GM19463 (cell line): Measurements from ENCODE around the gene CDH15.
"Not testable (repeated sequence)": the region's sequence is repeated elsewhere in the genome, so short reads cannot be mapped to it uniquely, and the experiment has no call there.

ENCODE experiments used
- ATAC-seq: cut with Tn5 transposase; IDR thresholded peaks from one replicate; pipeline ENCODE4 v1.9.1; 2021; ENCODE audit warnings: mild to moderate bottlenecking, moderate library complexity; ENCODE audit not compliant: unreplicated experiment

The CDH15 gene

DNA sequence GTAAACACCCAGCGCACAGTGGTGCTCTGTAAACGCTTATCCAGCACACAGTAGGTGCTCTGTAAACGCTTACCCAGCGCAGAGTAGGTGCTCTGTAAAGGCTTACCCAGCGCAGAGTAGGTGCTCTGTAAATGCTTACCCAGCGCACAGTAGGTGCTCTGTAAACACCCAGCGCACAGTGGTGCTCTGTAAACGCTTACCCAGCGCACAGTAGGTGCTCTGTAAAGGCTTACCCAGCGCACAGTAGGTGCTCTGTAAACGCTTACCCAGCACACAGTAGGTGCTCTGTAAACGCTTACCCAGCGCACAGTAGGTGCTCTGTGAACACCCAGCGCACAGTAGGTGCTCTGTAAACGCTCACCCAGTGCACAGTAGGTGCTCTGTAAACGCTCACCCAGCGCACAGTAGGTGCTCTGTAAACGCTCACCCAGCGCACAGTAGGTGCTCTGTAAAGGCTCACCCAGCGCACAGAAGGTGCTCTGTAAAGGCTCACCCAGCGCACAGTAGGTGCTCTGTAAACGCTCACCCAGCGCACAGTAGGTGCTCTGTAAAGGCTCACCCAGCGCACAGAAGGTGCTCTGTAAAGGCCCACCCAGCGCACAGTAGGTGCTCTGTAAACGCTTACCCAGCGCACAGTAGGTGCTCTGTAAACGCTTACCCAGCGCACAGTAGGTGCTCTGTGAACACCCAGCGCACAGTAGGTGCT lies 14.5 kb downstream of the CDH15 start:
- ATAC-seq = not testable (repeated sequence)

DNA sequence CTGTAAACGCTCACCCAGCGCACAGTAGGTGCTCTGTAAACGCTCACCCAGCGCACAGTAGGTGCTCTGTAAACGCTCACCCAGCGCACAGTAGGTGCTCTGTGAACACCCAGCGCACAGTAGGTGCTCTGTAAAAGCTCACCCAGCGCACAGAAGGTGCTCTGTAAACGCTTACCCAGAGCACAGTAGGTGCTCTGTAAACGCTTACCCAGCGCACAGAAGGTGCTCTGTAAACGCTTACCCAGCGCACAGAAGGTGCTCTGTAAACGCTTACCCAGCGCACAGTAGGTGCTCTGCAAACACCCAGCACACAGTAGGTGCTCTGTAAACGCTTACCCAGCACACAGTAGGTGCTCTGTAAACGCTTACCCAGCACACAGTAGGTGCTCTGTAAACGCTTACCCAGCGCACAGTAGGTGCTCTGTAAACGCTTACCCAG lies 15.1 kb downstream of the CDH15 start:
- ATAC-seq = not testable (repeated sequence)

DNA sequence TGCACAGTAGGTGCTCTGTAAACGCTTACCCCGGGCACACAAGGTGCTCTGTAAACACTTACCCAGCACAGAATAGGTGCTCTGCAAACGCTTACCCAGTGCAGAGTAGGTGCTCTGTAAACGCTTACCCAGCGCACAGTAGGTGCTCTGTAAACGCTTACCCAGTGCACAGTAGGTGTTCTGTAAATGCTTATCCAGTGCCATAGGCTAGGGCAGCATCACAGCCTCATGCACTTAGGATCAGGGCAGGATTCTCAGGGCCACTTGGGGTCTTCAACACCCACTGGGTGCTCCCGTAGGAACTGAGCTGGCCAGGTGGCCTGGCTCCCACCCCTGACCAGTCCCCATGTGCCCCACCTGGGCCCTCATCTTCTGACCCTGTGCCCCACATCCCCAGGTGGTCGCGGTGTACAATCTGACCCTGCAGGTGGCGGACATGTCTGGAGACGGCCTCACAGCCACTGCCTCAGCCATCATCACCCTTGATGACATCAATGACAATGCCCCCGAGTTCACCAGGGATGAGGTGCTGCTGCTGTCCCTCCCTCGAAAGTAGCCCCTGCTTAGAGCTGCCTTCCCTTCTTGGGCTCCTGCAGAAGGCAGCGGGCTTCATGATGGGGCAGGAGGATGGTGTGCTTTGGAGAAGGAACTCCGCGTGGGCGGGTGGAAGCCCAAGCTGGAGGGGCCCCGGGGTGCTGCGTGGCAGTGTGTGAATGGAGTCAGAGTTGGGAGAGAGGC lies 15.7 kb downstream of the CDH15 start:
- ATAC-seq = no peak

DNA sequence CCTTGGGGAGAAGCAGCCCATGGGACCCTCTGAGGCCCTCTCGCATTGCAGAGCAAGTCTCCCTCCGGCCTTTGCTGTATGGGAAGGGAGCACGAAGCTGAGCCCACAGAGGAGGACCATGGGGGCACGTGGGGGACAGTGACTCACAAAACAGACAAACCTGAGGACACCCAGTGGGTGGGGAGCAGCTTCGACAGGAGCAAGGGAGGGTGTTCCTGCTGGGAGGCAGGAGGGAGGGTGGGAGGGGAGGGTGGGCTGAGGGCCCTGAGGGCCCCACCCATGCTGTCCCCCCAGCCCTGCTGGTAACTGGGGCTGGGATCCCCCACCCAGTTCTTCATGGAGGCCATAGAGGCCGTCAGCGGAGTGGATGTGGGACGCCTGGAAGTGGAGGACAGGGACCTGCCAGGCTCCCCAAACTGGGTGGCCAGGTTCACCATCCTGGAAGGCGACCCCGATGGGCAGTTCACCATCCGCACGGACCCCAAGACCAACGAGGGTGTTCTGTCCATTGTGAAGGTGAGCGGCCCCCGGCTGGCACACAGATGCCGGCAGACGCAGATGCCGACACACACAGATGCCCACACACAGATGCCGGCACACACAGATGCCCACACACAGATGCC lies 16.3 kb downstream of the CDH15 start:
- no peak for ATAC-seq

DNA sequence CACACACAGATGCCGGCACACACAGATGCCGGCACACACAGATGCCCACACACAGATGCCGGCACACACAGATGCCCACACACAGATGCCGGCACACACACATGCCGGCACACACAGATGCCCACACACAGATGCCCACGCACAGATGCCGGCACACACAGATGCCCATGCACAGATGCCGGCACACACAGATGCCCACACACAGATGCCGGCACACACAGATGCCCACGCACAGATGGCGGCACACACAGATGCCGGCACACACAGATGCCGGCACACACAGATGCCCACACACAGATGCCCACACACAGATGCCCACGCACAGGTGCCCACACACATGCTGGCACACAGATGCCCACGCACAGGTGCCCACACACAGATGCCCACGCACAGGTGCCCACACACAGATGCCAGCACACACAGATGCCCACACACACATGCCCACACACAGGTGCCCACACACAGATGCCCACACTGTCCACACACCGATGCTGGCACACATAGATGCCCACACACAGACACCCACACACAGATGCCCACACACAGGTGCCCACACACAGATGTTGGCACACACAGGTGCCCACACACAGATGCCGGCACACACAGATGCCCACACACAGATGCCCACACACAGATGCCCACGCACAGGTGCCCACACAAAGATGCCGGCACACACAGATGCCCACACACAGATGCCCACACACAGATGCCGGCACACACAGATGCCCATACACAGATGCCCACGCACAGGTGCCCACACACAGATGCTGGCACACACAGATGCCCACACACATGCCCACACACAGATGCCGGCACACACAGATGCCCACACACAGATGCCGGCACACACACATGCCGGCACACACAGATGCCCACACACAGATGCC lies 17.2 kb downstream of the CDH15 start:
- ATAC-seq = not testable (repeated sequence)

DNA sequence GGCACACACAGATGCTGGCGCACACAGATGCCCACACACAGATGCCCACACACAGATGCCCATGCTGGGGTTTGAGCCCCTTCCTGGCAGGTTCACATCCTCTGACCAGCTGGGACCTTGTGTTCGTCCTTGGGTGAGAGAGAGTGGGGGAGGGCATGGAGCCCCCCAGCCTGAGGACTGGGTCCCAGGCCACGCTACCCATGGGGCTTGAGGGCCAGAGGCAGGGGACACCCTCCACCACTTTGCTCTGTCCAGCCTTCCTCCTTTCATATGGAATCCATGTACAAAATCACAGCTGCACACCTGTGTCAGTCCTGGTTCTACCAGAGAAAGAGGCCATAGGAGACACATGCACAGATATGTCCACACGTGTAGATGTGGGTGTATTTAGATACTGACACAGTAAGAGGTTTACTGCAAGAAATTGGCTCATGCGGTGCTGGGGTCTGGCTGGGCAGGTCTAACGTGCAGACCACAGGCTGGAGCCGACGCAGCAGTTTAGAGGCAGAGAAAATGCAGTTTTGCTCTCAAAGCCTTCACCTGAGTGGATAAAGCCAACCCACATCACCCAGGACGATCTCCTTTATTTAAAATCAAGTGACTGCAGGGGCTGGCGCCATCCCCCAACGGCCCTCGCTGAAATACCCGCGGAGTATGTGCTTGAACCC lies 17.9 kb downstream of the CDH15 start:
- no peak for ATAC-seq

DNA sequence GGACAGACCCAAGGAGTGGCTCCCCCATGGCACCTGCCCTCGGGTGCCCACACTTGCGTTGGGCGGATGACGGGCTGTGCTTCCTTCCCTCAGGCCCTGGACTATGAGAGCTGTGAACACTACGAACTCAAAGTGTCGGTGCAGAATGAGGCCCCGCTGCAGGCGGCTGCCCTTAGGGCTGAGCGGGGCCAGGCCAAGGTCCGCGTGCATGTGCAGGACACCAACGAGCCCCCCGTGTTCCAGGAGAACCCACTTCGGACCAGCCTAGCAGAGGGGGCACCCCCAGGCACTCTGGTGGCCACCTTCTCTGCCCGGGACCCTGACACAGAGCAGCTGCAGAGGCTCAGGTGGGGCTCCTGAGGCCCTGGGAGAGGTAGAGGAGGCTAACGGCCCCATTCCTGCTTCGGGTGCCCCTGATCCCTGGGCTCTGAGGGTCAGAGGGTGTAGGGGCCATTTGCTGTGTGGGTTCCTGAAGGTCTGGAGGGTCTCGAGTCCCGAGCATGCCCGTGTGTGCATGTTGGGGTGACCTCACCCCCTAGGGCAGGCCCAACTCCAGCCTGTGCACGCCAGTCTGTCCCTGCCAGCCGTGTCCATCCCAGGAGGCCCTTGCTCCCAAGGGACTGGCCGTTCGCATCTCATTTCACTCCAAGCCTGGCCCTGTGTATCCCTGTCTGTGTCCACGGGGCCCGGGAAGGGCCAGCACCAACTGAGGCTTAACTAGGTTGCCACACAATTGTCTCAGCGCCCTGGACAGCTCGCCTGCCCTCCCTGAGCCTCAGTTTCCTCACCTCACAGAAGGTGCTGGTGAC lies 18.8 kb downstream of the CDH15 start:
- no peak for ATAC-seq

DNA sequence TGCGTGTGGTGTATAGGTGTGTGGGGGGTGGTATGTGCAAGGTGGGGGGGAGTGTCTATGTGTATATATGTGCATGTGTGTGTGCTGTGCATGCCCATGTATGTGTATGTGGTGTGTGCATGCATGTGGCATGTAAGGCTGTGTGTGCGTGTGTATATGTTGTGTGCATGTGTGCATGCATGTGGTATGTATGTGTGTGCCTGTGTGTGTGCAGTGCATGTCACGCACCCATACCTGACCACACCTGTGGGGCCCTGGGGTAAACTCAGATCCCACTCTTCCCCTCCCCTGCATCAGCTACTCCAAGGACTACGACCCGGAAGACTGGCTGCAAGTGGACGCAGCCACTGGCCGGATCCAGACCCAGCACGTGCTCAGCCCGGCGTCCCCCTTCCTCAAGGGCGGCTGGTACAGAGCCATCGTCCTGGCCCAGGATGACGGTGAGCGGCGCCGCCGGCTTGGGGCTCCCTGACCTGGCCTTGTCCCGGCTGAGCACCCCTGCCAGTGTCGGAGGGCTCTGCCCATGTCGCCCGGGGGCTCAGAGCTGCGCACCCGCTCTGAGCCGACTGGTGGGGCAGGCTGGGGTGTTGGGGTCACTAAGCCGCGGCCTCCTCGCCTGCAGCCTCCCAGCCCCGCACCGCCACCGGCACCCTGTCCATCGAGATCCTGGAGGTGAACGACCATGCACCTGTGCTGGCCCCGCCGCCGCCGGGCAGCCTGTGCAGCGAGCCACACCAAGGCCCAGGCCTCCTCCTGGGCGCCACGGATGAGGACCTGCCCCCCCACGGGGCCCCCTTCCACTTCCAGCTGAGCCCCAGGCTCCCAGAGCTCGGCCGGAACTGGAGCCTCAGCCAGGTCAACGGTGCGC lies 19.7 kb downstream of the CDH15 start:
- ATAC-seq = no peak

DNA sequence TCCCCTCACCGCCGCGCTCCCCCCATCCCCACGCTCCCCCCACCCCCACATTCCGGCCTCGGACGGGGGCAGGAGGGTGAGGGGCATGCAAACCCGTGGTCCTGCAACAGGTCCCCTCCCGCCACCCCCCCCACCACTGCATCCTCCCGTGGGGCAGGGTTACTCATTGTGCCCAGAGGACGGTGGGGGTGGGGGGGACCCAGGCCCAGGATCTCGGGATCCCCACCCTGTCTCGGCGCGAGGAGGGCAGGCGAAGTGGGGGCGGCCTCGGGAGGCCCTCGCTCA lies 20.3 kb downstream of the CDH15 start:
- no peak for ATAC-seq

DNA sequence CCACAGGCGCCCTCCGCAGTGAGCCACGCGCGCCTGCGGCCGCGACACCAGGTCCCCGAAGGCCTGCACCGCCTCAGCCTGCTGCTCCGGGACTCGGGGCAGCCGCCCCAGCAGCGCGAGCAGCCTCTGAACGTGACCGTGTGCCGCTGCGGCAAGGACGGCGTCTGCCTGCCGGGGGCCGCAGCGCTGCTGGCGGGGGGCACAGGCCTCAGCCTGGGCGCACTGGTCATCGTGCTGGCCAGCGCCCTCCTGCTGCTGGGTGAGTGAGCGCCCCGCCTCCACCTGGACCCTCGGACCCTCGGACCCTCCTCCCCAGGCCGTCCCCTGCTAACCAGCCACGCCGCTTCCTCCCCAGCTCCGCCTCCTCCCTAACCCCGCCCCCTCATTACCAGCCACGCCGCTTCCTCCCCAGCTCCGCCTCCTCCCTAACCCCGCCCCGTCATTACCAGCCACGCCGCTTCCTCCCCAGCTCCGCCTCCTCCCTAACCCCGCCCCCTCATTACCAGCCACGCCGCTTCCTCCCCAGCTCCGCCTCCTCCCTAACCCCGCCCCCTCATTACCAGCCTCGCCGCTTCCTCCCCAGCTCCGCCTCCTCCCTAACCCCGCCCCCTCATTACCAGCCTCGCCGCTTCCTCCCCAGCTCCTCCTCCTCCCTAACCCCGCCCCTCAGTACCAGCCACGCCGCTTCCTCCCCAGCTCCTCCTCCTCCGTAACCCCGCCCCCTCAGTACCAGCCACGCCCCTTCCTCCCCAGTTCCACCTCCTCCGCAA lies 20.8 kb downstream of the CDH15 start:
- ATAC-seq = not testable (repeated sequence)

DNA sequence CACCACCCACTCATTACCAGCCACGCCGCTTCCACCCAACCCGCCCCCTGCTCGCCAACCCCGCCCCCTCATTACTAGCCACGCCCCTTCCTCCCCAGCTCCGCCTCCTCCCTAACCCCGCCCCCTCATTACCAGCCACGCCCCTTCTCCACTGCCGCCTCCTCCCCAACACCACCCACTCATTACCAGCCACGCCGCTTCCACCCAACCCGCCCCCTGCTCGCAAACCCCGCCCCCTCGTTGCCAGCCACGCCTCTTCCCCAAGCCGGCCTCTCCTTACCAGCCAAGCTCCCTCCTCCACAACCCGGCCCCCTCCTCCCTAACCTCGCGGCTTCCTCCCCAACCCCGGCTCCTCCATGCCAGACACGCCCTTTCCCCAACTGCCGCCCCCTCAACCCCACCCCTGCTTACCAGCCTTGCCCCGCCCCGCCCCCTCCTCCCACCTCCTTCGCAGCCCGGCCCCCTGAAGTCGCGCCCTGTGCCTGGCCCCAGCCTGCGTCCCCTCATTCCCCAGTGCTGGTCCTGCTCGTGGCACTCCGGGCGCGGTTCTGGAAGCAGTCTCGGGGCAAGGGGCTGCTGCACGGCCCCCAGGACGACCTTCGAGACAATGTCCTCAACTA lies 21.5 kb downstream of the CDH15 start:
- no peak for ATAC-seq

DNA sequence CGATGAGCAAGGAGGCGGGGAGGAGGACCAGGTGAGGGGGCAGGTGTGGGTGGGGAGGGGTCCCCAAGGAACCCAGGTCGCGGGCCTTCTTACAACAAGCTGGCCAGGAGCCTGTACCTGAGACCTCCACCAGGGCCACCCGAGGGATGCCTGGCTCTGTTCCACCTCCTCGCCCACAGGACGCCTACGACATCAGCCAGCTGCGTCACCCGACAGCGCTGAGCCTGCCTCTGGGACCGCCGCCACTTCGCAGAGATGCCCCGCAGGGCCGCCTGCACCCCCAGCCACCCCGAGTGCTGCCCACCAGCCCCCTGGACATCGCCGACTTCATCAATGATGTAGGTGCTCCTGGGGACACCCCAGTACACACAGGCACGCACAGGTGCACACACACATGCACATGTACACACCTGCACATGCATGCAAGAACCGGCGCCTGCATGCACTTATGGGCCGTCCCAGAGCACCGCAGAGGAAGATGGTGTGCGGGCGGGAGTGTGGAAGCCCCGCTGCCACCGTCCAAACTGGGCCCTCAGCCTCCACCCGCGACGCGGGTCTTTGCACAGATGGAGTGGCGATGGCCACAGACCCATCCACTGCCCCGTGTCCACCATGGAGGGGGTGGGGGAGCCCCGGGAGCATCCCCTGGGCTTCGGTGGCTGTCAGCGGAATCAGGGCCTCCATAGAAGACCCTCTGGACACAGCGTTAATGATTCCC lies 22.2 kb downstream of the CDH15 start:
- ATAC-seq = no peak

DNA sequence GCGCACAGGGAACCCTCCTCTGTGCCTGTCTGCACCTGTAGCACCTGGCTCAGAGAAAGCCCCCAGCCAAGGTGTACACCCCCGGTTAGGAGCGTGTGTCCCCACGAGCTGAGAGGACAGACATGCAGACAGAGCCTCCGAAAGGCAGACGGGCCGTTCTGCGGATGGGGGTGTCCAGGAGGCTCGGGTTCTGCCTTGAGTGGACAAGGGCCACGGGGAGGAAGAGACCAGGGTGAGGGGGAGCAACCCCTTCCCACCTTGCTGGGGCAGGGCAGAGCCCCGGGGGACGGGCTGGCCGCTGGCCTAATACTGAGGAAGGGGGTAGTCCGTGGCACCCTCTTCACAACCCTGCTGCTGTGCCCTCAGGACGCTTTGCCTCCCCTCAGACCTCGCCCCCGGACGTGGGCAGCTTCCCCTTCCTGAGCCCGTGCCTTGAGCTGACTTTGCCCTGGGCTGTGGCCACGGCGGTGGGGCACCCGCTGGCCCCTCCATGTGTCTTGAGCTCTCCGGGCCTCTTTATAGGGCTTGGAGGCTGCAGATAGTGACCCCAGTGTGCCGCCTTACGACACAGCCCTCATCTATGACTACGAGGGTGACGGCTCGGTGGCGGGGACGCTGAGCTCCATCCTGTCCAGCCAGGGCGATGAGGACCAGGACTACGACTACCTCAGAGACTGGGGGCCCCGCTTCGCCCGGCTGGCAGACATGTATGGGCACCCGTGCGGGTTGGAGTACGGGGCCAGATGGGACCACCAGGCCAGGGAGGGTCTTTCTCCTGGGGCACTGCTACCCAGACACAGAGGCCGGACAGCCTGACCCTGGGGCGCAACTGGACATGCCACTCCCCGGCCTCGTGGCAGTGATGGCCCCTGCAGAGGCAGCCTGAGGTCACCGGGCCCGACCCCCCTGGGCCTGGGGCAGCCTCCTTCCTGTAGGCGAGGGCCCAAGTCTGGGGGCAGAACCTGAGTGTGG lies 23.1 kb downstream of the CDH15 start:
- no peak for ATAC-seq

DNA sequence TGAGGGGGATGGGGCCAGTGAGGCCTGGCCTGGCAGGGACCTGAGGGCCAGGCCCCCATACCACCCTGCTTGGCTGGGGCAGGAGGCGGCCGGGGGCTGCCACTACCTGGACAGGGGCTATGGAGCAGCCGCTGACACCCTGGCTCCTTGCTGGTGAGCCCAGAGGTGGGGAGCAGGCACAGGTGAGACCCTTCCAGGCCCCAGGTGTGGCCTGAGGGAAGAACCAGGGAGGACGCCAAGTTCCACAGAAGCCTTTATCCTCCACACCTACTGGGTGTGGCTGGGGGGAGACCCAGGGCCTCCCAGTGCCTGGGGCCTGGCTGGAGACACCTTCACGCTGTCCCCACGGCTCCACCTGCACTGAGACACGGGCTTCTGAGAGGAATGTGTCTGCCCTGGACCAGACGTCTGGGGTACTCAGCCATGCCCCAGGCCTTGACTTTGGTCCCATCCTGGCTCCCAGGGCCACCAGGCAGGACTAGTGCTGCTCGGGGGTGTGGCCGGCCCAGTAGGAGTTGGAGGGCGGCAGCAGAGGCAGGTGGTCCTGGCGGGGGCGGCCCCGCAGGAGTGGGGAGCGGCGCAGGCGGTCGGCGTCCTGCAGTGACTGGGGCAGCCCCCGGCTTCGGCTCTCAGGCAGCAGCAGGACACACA lies 24.1 kb downstream of the CDH15 start:
- no peak for ATAC-seq

DNA sequence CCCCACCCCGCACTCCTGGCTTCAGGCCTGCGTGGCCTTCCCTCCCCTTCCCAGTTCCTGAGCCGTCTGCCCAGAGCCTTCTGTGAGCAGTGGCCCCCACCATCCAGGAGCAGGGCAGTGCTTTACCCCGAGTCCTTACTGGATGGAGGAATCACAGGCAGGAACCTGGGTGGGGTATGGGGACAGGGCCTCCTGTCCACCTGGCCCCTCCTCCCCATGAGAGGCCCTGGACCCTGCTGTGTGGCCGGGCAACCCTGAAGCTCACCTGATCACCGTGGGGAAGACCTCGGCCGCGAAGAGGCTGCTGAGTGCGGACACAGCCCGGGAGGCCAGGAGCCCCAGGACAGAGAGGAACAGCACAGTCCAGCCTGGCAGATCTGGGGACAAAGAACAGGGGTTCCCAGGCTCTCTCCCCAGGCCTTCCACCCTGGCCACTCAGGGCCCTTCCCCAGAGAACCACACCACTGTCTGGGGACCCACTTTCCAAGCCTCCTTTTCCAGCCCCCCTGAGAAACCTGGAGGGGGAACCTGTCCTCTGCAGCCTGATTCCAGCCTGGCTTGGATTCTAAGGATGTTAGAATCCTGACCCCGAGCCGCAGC lies 25.6 kb downstream of the CDH15 start:
- no peak for ATAC-seq
